Uterus (tissue), 2 donors: Measurements from ENCODE around the gene BCAS3.

Experiments
- POLR2A ChIP-seq, 2 donors: fragments of 450-650 bp; IDR thresholded peaks; one replicate each; pipeline ENCODE4 v1.6.1; 2016; ENCODE audit warnings: antibody characterized with exemption in 2 of 2, mild to moderate bottlenecking in 1 of 2, moderate library complexity in 1 of 2
- TF ChIP-seq, protein P1 (sequence below), 4 experiments: fragments of 200-600 bp in 2 of 4; fragments of 450-650 bp in 2 of 4; sonication (generic) in 2 of 4; IDR thresholded peaks; one replicate each; pipeline ENCODE4 v1.5.1; 2016 to 2019; ENCODE audit warnings: antibody characterized with exemption in 4 of 4, mild to moderate bottlenecking in 2 of 4, moderate library complexity in 1 of 4

DNA sequence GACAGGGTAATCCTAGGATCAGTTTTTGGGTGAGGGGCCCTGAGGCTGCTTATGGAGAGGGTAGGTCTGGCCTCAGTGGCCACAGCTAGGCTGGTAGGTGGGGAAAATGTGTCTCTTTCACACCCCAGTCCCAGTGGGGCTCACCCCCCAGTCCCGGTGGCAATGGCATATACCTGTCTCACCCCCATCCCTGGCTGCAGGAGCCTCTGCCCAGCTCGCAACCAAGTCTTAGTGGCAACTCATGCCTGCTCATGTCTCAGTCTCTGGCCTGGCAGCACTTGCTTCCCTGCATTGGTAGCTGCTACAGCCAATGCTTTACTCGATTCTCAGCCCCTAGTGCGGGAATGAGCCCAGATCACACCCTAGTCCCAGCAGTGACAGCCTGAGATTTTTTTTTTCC lies 221.5 kb downstream of the BCAS3 start:
- TF ChIP-seq, protein P1, sequence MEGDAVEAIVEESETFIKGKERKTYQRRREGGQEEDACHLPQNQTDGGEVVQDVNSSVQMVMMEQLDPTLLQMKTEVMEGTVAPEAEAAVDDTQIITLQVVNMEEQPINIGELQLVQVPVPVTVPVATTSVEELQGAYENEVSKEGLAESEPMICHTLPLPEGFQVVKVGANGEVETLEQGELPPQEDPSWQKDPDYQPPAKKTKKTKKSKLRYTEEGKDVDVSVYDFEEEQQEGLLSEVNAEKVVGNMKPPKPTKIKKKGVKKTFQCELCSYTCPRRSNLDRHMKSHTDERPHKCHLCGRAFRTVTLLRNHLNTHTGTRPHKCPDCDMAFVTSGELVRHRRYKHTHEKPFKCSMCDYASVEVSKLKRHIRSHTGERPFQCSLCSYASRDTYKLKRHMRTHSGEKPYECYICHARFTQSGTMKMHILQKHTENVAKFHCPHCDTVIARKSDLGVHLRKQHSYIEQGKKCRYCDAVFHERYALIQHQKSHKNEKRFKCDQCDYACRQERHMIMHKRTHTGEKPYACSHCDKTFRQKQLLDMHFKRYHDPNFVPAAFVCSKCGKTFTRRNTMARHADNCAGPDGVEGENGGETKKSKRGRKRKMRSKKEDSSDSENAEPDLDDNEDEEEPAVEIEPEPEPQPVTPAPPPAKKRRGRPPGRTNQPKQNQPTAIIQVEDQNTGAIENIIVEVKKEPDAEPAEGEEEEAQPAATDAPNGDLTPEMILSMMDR (IDR thresholded peaks at IDR 0.05), result no peak
- no peak for TF ChIP-seq POLR2A (IDR thresholded peaks at IDR 0.05)
